OCI-LY7 (cell line): ENCODE measurements around the gene CEP131. TPM values are rescaled to one million over a fixed set of nuclear protein-coding genes. Genes with fewer than 3 reads are reported as not detected.

Experiments used
- BruUV-seq: library from RNA; stranded (reverse); fragments of 400-500 nt; replicated peaks from 2 replicates; lab custom pipeline; 2021; lab: Mats Ljungman, UMichigan
- CTCF ChIA-PET: fragments of 300-600 bp; sonication (Branson Sonifier 250); formaldehyde crosslinking; loops from one replicate; lab custom pipeline; 2022; ENCODE audit warnings: antibody characterized with exemption; ENCODE audit not compliant: unreplicated experiment; lab: Charles Lee
- POLR2A ChIA-PET: fragments of 300-600 bp; sonication (Branson Sonifier 250); formaldehyde crosslinking; loops from one replicate; lab custom pipeline; 2022; ENCODE audit warnings: antibody characterized with exemption; lab: Charles Lee
- DNase-seq: peaks from one replicate; pipeline ENCODE4 v3.0.0-alpha.2; 2015; ENCODE audit warnings: low spot score
- H2AFZ ChIP-seq: fragments of 200-600 bp; sonication (generic), shearing (Covaris generic); 2 replicates; pipeline ENCODE4 v1.6.1; 2014; ENCODE audit warnings: mild to moderate bottlenecking, antibody characterized with exemption, low read length, moderate library complexity
- H3K27ac ChIP-seq: fragments of 200-600 bp; sonication (generic); 2 replicates; pipeline ENCODE4 v1.5.1; 2014; ENCODE audit warnings: mixed run types, low read depth, mild to moderate bottlenecking, moderate library complexity, low read length, inconsistent platforms; ENCODE audit not compliant: poor library complexity, severe bottlenecking
- H3K36me3 ChIP-seq: fragments of 200-600 bp; sonication (generic); 2 replicates; pipeline ENCODE4 v1.6.1; 2014; ENCODE audit warnings: mild to moderate bottlenecking, antibody characterized with exemption, low read length, moderate library complexity, mixed read lengths; ENCODE audit not compliant: insufficient read depth
- H3K4me1 ChIP-seq: fragments of 200-600 bp; sonication (generic); 2 replicates; pipeline ENCODE4 v1.5.1; 2014; ENCODE audit warnings: mild to moderate bottlenecking, low read length; ENCODE audit not compliant: insufficient read depth, poor library complexity, severe bottlenecking
- H3K4me2 ChIP-seq: fragments of 200-600 bp; sonication (generic); 2 replicates; pipeline ENCODE4 v1.6.1; 2014; ENCODE audit warnings: mild to moderate bottlenecking, low read length
- H3K4me3 ChIP-seq: fragments of 200-600 bp; sonication (generic); 2 replicates; pipeline ENCODE4 v1.5.1; 2014; ENCODE audit warnings: mild to moderate bottlenecking, low read depth, low read length; ENCODE audit not compliant: poor library complexity, severe bottlenecking
- H3K79me2 ChIP-seq: fragments of 200-600 bp; sonication (generic); 2 replicates; pipeline ENCODE4 v1.6.1; 2016; ENCODE audit warnings: low read depth, mild to moderate bottlenecking, low read length, moderate library complexity, mixed read lengths; ENCODE audit not compliant: insufficient read depth
- H3K9me2 ChIP-seq: fragments of 200-600 bp; sonication (generic); 2 replicates; pipeline ENCODE4 v1.6.1; 2016; ENCODE audit warnings: mild to moderate bottlenecking, low read length, mixed read lengths; ENCODE audit not compliant: insufficient read depth
- H3K9me3 ChIP-seq: fragments of 200-600 bp; sonication (generic); 2 replicates; pipeline ENCODE4 v1.6.1; 2014; ENCODE audit warnings: mild to moderate bottlenecking, mixed run types, low read length, mixed read lengths
- H4K20me1 ChIP-seq: fragments of 200-600 bp; sonication (generic); 2 replicates; pipeline ENCODE4 v1.6.1; 2014; ENCODE audit warnings: mild to moderate bottlenecking, antibody characterized with exemption, low read length, moderate library complexity, mixed read lengths; ENCODE audit not compliant: insufficient read depth
- CTCF ChIP-seq: fragments of 200-600 bp; sonication (generic); conservative IDR thresholded peaks from 2 replicates; pipeline ENCODE4 v1.5.1; 2014; ENCODE audit warnings: mild to moderate bottlenecking, antibody characterized with exemption, low read length, moderate library complexity, mixed read lengths
- EZH2phosphoT487 ChIP-seq: fragments of 200-600 bp; sonication (generic); IDR thresholded peaks from 2 replicates; pipeline ENCODE4 v1.6.1; 2018; ENCODE audit warnings: low read depth, borderline replicate concordance, mild to moderate bottlenecking, mixed run types, antibody characterized with exemption, low read length, moderate library complexity, mixed read lengths
- intact Hi-C: fragments of 100-400 bp; cut with micrococcal nuclease; formaldehyde crosslinking; loops from one replicate; pipeline ENCODE4 v1.10.0; 2022; ENCODE audit not compliant: unreplicated experiment
- total RNA-seq, 2 experiments: library from RNA; depleted of rRNA in 1 of 2; stranded (reverse); fragments of >200 nt in 1 of 2; shearing (Covaris generic) in 1 of 2; gene quantifications; 2 replicates each; pipeline ENCODE4 v1.2.3, GENCODE V29; 2014 to 2022

Gene CEP131
- total RNA-seq, 2 experiments from 2014 or later = 32.9 to 38.6 TPM

DNA sequence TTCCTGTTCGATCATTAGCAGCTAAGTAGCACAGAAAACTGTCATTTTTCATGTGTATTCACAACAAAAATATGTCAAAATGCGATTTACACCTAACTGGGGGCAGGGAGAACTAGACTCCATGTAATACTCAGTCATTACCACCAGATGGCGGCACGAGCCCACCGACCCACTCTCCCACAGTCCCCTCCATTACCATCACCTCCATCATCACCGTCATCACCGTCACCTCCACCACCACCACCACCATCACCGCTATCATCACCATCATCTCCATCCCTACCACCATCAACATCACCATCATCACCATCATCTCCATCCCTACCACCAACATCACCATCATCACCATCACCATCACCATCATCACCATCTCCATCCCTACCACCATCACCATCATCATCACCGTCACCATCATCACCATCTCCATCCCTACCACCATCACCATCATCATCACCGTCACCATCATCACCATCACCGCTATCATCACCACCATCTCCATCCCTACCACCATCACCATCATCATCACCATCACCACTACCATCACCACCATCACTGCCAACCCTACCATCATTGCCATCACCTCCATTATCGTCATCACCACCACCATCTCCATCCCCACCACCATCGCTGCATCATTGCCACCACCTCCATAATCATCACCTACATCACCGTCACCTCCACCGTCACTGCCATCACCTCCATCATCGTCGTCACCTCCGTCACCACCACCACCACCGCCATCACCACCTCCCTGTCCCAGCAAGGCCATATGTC is 30.8 kb upstream of the CEP131 start:
- H3K9me3 ChIP-seq = no peaks in the 10 kb centered on the region
- H2AFZ ChIP-seq = no peak overlapping the region
- H4K20me1 ChIP-seq = no peaks in the 10 kb centered on the region
- H3K36me3 ChIP-seq = peaks cover 21% of the 10 kb centered on the region
- peak overlapping the region; percentile 94 for H3K27ac ChIP-seq
- intact Hi-C loops = loop anchor here (1.0 to 2.0 kb wide), 6 partner anchors 141 to 345 kb away; partner anchors contain the start of genes BAHCC1 and FAAP100
- BruUV-seq = no TSS peak
- peaks cover 39% of the 10 kb centered on the region for H3K4me1 ChIP-seq
- H3K79me2 ChIP-seq = no peaks in the 10 kb centered on the region
- TF ChIP-seq EZH2phosphoT487 (no peak), CTCF (peak; percentile 99)
- ChIA-PET CTCF (interaction anchor here (0.5 to 1.0 kb wide), 2 partner anchors 231 to 236 kb away, joined by 3 to 22 read pairs; no protein-coding TSS in a partner anchor), POLR2A (no interaction called here)
- peak overlapping the region; percentile 76 for H3K4me2 ChIP-seq
- no peak overlapping the region for H3K4me3 ChIP-seq
- DNase-seq = peak; percentile 63
- H3K9me2 ChIP-seq = no peaks in the 10 kb centered on the region

- ChIA-PET CTCF (interaction anchor here (0.5 to 1.0 kb wide), 2 partner anchors 232 to 237 kb away, joined by 3 to 22 read pairs; no protein-coding TSS in a partner anchor), POLR2A (no interaction called here)
- intact Hi-C loops = loop anchor here (1.0 to 2.0 kb wide), 7 partner anchors 43 to 346 kb away; partner anchors contain the start of genes BAHCC1 and FAAP100
- no peak for DNase-seq
- Histone ChIP-seq H3K79me2 (no peaks in the 10 kb centered on the region), H4K20me1 (no peaks in the 10 kb centered on the region), H3K9me3 (no peaks in the 10 kb centered on the region), H3K27ac (peak overlapping the region; percentile 94), H3K4me1 (peaks cover 39% of the 10 kb centered on the region), H3K4me2 (peak overlapping the region; percentile 76), H3K9me2 (no peaks in the 10 kb centered on the region), H3K36me3 (peaks cover 21% of the 10 kb centered on the region), H2AFZ (no peak overlapping the region), H3K4me3 (peak overlapping the region; percentile 57)
- no TSS peak for BruUV-seq
- TF ChIP-seq EZH2phosphoT487 (no peak), CTCF (no peak)
These were observed 30.2 kb upstream of the CEP131 start for GRCh38 chr17:81252987-81253329.
